ENCODE results near the gene IVL.

The IVL gene

GRCh38 chr1:152907686-152908601, at the start of gene IVL:
IVL (plus strand) TSS chr1:152908546; CDS start chr1:152909798, 1,252 bp downstream.
- DNase-seq, result no peak

GRCh38 chr1:152859696-152860095, 48.6 kb upstream of the IVL start, which contains the start of gene LCE7A:
LCE7A (plus strand) TSS chr1:152859996; CDS start chr1:152860698, 702 bp downstream.
- DNase-seq, result no peak

GRCh38 chr1:152860129-152860528, 48.2 kb upstream of the IVL start:
- DNase-seq, result no peak

GRCh38 chr1:152861374-152861773, 47.0 kb upstream of the IVL start:
- DNase-seq, result no peak

- no peak for DNase-seq
Measured at GRCh38 chr1:152864443-152864842, 43.9 kb upstream of the IVL start.

- DNase-seq, result no peak
Measured at GRCh38 chr1:152866321-152866720, 42.0 kb upstream of the IVL start.

- peak; percentile 57 for DNase-seq
Measured at GRCh38 chr1:152869808-152870419, 38.4 kb upstream of the IVL start.

GRCh38 chr1:152870831-152871730, 37.3 kb upstream of the IVL start:
- DNase-seq, result peak; percentile 51

- no peak for DNase-seq
Measured at GRCh38 chr1:152871731-152872126, 36.6 kb upstream of the IVL start.

- DNase-seq, result peak; percentile 48
Measured at GRCh38 chr1:152873495-152873894, 34.9 kb upstream of the IVL start.

- no peak for DNase-seq
Measured at GRCh38 chr1:152876827-152877226, 31.5 kb upstream of the IVL start.

- no peak for DNase-seq
Measured at GRCh38 chr1:152878042-152878441, 30.3 kb upstream of the IVL start, which contains the start of gene SMCP. SMCP (plus strand) TSS chr1:152878322; CDS start chr1:152884423, 6,101 bp downstream.

- no peak for DNase-seq
Measured at GRCh38 chr1:152879559-152880198, 28.7 kb upstream of the IVL start.

- no peak for DNase-seq
Measured at GRCh38 chr1:152880316-152880715, 28.0 kb upstream of the IVL start.

- DNase-seq, result no peak
Measured at GRCh38 chr1:152880907-152881306, 27.4 kb upstream of the IVL start.

GRCh38 chr1:152884085-152884484, 24.3 kb upstream of the IVL start:
- no peak for DNase-seq

GRCh38 chr1:152884506-152884905, 23.8 kb upstream of the IVL start:
- no peak for DNase-seq

GRCh38 chr1:152884966-152885624, 23.3 kb upstream of the IVL start:
- no peak for DNase-seq

GRCh38 chr1:152886085-152886484, 22.3 kb upstream of the IVL start:
- no peak for DNase-seq

- no peak for DNase-seq
Measured at GRCh38 chr1:152886758-152887409, 21.5 kb upstream of the IVL start.

- DNase-seq, result no peak
Measured at GRCh38 chr1:152888126-152888525, 20.2 kb upstream of the IVL start.

All from HCEC 1CT (cell line).